Measurements from ENCODE around the gene JADE3.

The JADE3 gene

DNA sequence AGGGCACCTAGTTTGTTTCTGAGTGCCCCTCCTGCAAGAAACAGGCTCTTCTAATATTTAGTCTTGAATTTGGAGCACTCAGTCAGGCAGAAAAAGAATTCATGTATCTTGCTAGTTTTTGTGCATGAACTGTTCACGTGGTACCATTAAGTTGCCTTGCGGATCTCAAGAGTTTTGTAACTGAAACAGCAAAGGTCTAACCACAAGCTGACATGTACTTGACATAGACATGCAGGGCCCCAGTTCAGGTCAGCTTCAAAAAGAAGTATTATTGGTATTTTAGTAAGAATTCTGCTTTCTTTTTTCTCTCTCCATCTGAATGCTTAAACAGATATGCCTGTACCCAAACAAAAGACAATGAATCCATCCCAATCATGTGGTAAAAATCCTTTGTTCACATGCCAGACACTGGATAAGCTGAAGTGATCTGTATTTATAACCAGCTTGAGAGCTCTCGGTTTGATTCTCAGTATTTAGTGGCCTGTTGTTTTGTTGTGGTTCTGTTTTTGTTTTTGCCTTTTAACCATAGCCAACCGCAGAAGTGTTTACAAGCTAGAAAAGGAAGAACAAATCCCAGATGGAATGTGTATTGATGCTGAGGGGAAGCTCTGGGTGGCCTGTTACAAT is 179.0 kb downstream of the JADE3 start:
- Histone ChIP-seq H3K4me3 (ENCODE audit: low read depth in 1 of 2, low read length in 2 of 2) (no peak overlapping the region), H3K9ac (ENCODE audit: low read length) (no peak overlapping the region), H3K4me1 (ENCODE audit: insufficient read depth, low read length) (no peaks in the 10 kb centered on the region), H3K9me3 (ENCODE audit: low read length) (no peaks in the 10 kb centered on the region), H3K36me3 (ENCODE audit: insufficient read depth, low read length) (no peaks in the 10 kb centered on the region), H3K27ac (ENCODE audit: low read depth, low read length) (no peak overlapping the region), H3K27me3 (ENCODE audit: control insufficient read depth in 1 of 2, insufficient read depth in 2 of 2, low read length in 2 of 2) (peaks cover 0 to 6% of the 10 kb centered on the region in 2 donors)

DNA sequence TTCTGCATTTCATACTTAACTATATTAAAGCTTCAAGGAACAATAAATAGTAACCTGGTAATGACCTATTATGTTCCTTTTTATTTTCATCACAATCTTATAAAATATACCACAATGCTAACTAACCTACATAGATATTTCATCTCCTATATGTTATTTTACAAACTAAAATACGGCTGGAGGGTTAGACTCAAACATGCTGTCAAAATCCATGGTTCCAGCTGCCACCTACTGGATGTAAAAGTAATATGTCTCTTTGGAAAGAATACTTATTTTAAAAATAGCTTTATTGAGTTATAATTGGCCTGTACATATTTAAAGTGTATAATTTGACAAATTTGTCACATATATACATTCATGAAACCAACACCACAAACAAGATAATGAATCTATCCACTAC is 181.0 kb downstream of the JADE3 start:
- no peaks in the 10 kb centered on the region for H3K36me3 ChIP-seq (ENCODE audit: insufficient read depth, low read length)
- no peak overlapping the region for H3K27ac ChIP-seq (ENCODE audit: low read depth, low read length)
- no peaks in the 10 kb centered on the region for H3K9me3 ChIP-seq (ENCODE audit: low read length)
- H3K27me3 ChIP-seq (ENCODE audit: control insufficient read depth in 1 of 2, insufficient read depth in 2 of 2, low read length in 2 of 2): peaks cover 0 to 6% of the 10 kb centered on the region in 2 donors
- no peak overlapping the region for H3K9ac ChIP-seq (ENCODE audit: low read length)
- H3K4me1 ChIP-seq (ENCODE audit: insufficient read depth, low read length): no peaks in the 10 kb centered on the region
- H3K4me3 ChIP-seq (ENCODE audit: low read depth in 1 of 2, low read length in 2 of 2): no peak overlapping the region

DNA sequence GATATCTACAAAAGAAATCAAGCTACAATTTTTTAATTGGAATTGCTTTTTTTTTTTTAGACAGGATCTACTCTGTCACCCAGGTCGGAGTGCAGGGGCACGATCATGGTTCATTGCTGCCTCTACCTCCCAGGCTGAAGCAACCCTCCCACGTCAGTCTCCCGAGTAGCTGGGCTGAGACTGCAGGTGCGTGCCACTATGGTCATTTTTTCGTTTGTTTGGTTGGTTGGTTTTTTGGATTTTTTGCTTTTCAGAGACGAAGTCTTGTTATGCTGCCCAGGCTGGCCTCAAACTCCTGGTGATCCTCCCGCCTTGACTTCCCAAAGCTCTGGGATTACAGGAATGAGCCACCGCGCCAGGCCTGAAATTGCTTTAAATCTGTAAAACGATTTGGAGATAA is 181.6 kb downstream of the JADE3 start:
- H3K36me3 ChIP-seq (ENCODE audit: insufficient read depth, low read length): no peaks in the 10 kb centered on the region
- H3K9me3 ChIP-seq (ENCODE audit: low read length): no peaks in the 10 kb centered on the region
- no peaks in the 10 kb centered on the region for H3K4me1 ChIP-seq (ENCODE audit: insufficient read depth, low read length)
- H3K4me3 ChIP-seq (ENCODE audit: low read depth in 1 of 2, low read length in 2 of 2): no peak overlapping the region
- peaks cover 0 to 1% of the 10 kb centered on the region in 2 donors for H3K27me3 ChIP-seq (ENCODE audit: control insufficient read depth in 1 of 2, insufficient read depth in 2 of 2, low read length in 2 of 2)
- H3K9ac ChIP-seq (ENCODE audit: low read length): no peak overlapping the region
- H3K27ac ChIP-seq (ENCODE audit: low read depth, low read length): no peak overlapping the region

GRCh38 chrX:47097018-47097417 is 184.8 kb downstream of the JADE3 start:
- no peaks in the 10 kb centered on the region for H3K4me1 ChIP-seq (ENCODE audit: insufficient read depth, low read length)
- H3K9ac ChIP-seq (ENCODE audit: low read length): no peak overlapping the region
- H3K9me3 ChIP-seq (ENCODE audit: low read length): no peaks in the 10 kb centered on the region
- H3K27ac ChIP-seq (ENCODE audit: low read depth, low read length): no peak overlapping the region
- no peaks in the 10 kb centered on the region for H3K27me3 ChIP-seq (ENCODE audit: control insufficient read depth in 1 of 2, insufficient read depth in 2 of 2, low read length in 2 of 2)
- no peak overlapping the region for H3K4me3 ChIP-seq (ENCODE audit: low read depth in 1 of 2, low read length in 2 of 2)
- no peaks in the 10 kb centered on the region for H3K36me3 ChIP-seq (ENCODE audit: insufficient read depth, low read length)

GRCh38 chrX:47098338-47099094 is 186.3 kb downstream of the JADE3 start:
- Histone ChIP-seq H3K27me3 (ENCODE audit: control insufficient read depth in 1 of 2, insufficient read depth in 2 of 2, low read length in 2 of 2) (no peaks in the 10 kb centered on the region), H3K36me3 (ENCODE audit: insufficient read depth, low read length) (no peaks in the 10 kb centered on the region), H3K4me1 (ENCODE audit: insufficient read depth, low read length) (no peaks in the 10 kb centered on the region), H3K27ac (ENCODE audit: low read depth, low read length) (no peak overlapping the region), H3K9ac (ENCODE audit: low read length) (no peak overlapping the region), H3K4me3 (ENCODE audit: low read depth in 1 of 2, low read length in 2 of 2) (no peak overlapping the region), H3K9me3 (ENCODE audit: low read length) (no peaks in the 10 kb centered on the region)

DNA sequence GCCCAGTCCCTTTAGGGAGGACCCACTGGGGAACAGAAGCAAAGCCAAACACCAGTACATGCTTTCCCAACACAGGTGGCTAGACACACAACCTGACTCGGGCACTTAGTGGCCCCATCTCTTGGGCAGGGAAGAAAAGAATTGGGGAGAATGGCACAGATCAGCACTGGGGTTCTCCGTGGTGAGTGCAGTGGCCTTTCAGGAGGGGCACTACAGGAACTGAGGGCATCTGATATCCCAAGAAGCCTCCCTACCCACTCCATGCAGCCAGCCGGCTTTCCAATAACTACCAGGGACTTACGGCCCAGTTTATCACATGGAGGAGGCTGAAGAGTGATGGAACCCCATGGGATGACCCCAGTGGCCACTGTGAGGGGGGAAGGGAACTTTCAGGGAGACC is 189.0 kb downstream of the JADE3 start:
- Histone ChIP-seq H3K9me3 (ENCODE audit: low read length) (no peaks in the 10 kb centered on the region), H3K27me3 (ENCODE audit: control insufficient read depth in 1 of 2, insufficient read depth in 2 of 2, low read length in 2 of 2) (no peaks in the 10 kb centered on the region), H3K4me1 (ENCODE audit: insufficient read depth, low read length) (no peaks in the 10 kb centered on the region), H3K4me3 (ENCODE audit: low read depth in 1 of 2, low read length in 2 of 2) (no peak overlapping the region), H3K27ac (ENCODE audit: low read depth, low read length) (no peak overlapping the region), H3K36me3 (ENCODE audit: insufficient read depth, low read length) (no peaks in the 10 kb centered on the region), H3K9ac (ENCODE audit: low read length) (no peak overlapping the region)

Measured in muscle layer of colon (tissue), 2 donors.